ENCODE measurements around the gene IFNL2. TPM values are rescaled to one million over a fixed set of nuclear protein-coding genes. Genes with fewer than 3 reads are reported as not detected.
"Not testable (repeated sequence)": the region's sequence is repeated elsewhere in the genome, so short reads cannot be mapped to it uniquely, and the experiment has no call there.

IFNL2 gene
- total and polyA plus RNA-seq, 2 donors (not counting 1 experiment from before 2014, with no cell fraction given), result not detected

DNA sequence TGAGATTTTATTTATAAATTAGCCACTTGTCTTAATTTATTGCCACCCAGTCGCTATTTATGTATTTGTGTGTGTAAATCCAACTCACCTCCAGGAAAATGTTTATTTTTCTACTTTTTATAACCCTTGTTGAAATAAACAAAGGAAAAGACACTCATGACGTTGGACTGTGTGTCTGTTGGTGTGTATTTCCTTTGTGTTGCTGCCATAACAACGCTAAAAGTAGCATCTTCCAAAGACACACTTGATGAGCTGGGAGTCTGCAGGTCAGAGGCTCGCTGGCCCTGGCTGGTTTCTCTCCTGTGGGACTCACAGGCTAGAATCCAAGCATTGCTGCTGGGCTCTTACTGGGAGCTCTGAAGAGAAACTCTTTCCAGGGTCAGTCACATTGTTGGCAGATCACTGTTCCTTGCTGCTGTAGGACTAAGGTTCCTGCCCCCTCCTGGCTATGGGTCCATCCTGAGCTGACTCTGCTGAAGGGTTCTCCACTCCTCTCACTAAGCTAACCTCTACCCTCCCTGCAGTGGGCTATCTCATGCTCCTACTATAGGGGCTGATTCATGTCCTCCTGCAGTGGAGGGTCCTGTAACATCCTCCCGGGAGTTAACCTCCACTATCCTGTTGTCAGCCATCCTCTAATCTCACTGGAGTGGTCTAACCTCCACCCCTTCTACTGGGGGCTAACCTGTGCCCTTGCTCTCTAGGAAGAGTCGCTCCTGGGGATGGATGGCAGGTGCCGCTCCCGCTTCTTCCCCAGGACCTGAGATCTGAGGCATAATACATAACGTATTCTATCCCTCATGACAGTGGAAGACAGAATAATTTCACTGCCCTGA is 2.1 kb downstream of the IFNL2 start:
- H3K27ac ChIP-seq (ENCODE audit: insufficient read depth, low read length), result no peak overlapping the region
- H3K79me2 ChIP-seq (ENCODE audit: control insufficient read depth, insufficient read depth, low read length), result no peaks in the 10 kb centered on the region
- no peak for DNase-seq (ENCODE audit: low read depth in 2 of 2)
- no peak overlapping the region for H2AFZ ChIP-seq (ENCODE audit: low read length)
- no peaks in the 10 kb centered on the region for H3K9me3 ChIP-seq (ENCODE audit: control insufficient read depth, insufficient read depth, low read depth, low read length)
- no peak overlapping the region for H3K9ac ChIP-seq (ENCODE audit: insufficient read depth, low read length)
- TF ChIP-seq EZH2 (IDR thresholded peaks at IDR 0.05; ENCODE audit: low read length, missing control alignments), result no peak
- TF ChIP-seq CTCF (conservative IDR thresholded peaks at IDR 0.05 in 1 of 2, IDR thresholded peaks at IDR 0.05 in 1 of 2; ENCODE audit: low read depth in 1 of 2, low read length in 2 of 2), result no peak
- H3K36me3 ChIP-seq (ENCODE audit: control insufficient read depth, insufficient read depth, low read length), result no peaks in the 10 kb centered on the region
- no peaks in the 10 kb centered on the region for H4K20me1 ChIP-seq (ENCODE audit: control insufficient read depth, extremely low read depth, insufficient read depth, low read length)
- no peak overlapping the region for H3K4me2 ChIP-seq (ENCODE audit: extremely low read depth, insufficient read depth, low read length)
- peaks cover 9% of the 10 kb centered on the region for H3K27me3 ChIP-seq (ENCODE audit: control insufficient read depth, insufficient read depth, low read length)
- no peak overlapping the region for H3K4me3 ChIP-seq (replicated peaks in 1 of 4; ENCODE audit: control extremely low read depth in 1 of 4, insufficient read depth in 1 of 4, low read depth in 3 of 4, low read length in 4 of 4)
- no peaks in the 10 kb centered on the region for H3K4me1 ChIP-seq (ENCODE audit: control insufficient read depth, extremely low read depth, insufficient read depth, low read length)

GRCh38 chr19:39273859-39274258 is 5.7 kb downstream of the IFNL2 start:
- not testable (repeated sequence) for DNase-seq (ENCODE audit: low read depth in 2 of 2); H3K9me3 ChIP-seq (ENCODE audit: control insufficient read depth, insufficient read depth, low read depth, low read length); H3K27ac ChIP-seq (ENCODE audit: insufficient read depth, low read length); H3K4me1 ChIP-seq (ENCODE audit: control insufficient read depth, extremely low read depth, insufficient read depth, low read length); H3K27me3 ChIP-seq (ENCODE audit: control insufficient read depth, insufficient read depth, low read length); H3K36me3 ChIP-seq (ENCODE audit: control insufficient read depth, insufficient read depth, low read length); H4K20me1 ChIP-seq (ENCODE audit: control insufficient read depth, extremely low read depth, insufficient read depth, low read length); H3K4me3 ChIP-seq (replicated peaks in 1 of 4; ENCODE audit: control extremely low read depth in 1 of 4, insufficient read depth in 1 of 4, low read depth in 3 of 4, low read length in 4 of 4); H3K79me2 ChIP-seq (ENCODE audit: control insufficient read depth, insufficient read depth, low read length); H3K4me2 ChIP-seq (ENCODE audit: extremely low read depth, insufficient read depth, low read length); H2AFZ ChIP-seq (ENCODE audit: low read length); H3K9ac ChIP-seq (ENCODE audit: insufficient read depth, low read length)

DNA sequence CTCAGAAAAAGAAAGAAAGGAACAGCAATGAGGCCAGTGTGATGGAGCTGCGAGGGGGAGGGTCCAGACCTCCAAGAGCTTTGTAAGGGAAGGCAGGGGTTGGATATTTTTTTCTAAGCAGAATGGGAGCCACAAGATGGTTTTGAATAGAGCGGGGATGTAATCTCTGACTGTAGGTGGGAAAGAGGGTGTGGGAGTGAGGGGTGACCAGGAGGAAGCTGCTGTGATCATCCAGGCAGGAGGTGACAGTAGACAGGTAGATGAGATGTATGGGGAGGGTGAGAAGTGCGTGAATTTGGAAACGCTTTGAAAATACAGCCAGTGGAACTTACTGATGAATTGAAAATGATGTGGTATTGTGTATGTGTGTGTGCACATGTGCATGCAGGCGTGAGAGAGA is 7.4 kb downstream of the IFNL2 start:
- Histone ChIP-seq H3K27ac (ENCODE audit: insufficient read depth, low read length) (no peak overlapping the region), H3K4me1 (ENCODE audit: control insufficient read depth, extremely low read depth, insufficient read depth, low read length) (no peaks in the 10 kb centered on the region), H3K36me3 (ENCODE audit: control insufficient read depth, insufficient read depth, low read length) (no peaks in the 10 kb centered on the region), H3K27me3 (ENCODE audit: control insufficient read depth, insufficient read depth, low read length) (peaks cover 2% of the 10 kb centered on the region), H2AFZ (ENCODE audit: low read length) (no peak overlapping the region), H3K9ac (ENCODE audit: insufficient read depth, low read length) (no peak overlapping the region), H3K79me2 (ENCODE audit: control insufficient read depth, insufficient read depth, low read length) (no peaks in the 10 kb centered on the region), H3K4me3 (replicated peaks in 1 of 4; ENCODE audit: control extremely low read depth in 1 of 4, insufficient read depth in 1 of 4, low read depth in 3 of 4, low read length in 4 of 4) (no peak overlapping the region), H4K20me1 (ENCODE audit: control insufficient read depth, extremely low read depth, insufficient read depth, low read length) (no peaks in the 10 kb centered on the region), H3K4me2 (ENCODE audit: extremely low read depth, insufficient read depth, low read length) (no peak overlapping the region), H3K9me3 (ENCODE audit: control insufficient read depth, insufficient read depth, low read depth, low read length) (no peaks in the 10 kb centered on the region)
- no peak for DNase-seq (ENCODE audit: low read depth in 2 of 2)
- no peak for TF ChIP-seq CTCF (conservative IDR thresholded peaks at IDR 0.05 in 1 of 2, IDR thresholded peaks at IDR 0.05 in 1 of 2; ENCODE audit: low read depth in 1 of 2, low read length in 2 of 2)
